Measurements from ENCODE around the gene CDHR1.

CDHR1 gene

GRCh38 chr10:84224411-84225028, 30.2 kb downstream of the CDHR1 start:
- no peak overlapping the region for H3K27ac ChIP-seq
- no peak for TF ChIP-seq CTCF (conservative IDR thresholded peaks at IDR 0.05)

- H3K27ac ChIP-seq: no peak within 1 kb of the TSS
- no peak for TF ChIP-seq CTCF (conservative IDR thresholded peaks at IDR 0.05)
Measured at GRCh38 chr10:84225427-84226173, 31.3 kb downstream of the CDHR1 start, which contains the start of gene LRIT2. Gene LRIT2 (minus strand): TSS chr10:84225544. CDS start chr10:84225520, 24 bp downstream.

- no peak for TF ChIP-seq CTCF (conservative IDR thresholded peaks at IDR 0.05)
- no peak overlapping the region for H3K27ac ChIP-seq
Measured at GRCh38 chr10:84226616-84227015, 32.3 kb downstream of the CDHR1 start.

- TF ChIP-seq CTCF (conservative IDR thresholded peaks at IDR 0.05): no peak
- H3K27ac ChIP-seq: no peak overlapping the region
Measured at GRCh38 chr10:84227810-84228209, 33.5 kb downstream of the CDHR1 start.

GRCh38 chr10:84230359-84230758, 36.0 kb downstream of the CDHR1 start:
- no peak for TF ChIP-seq CTCF (conservative IDR thresholded peaks at IDR 0.05)

GRCh38 chr10:84232376-84232775, 38.0 kb downstream of the CDHR1 start:
- no peak for TF ChIP-seq CTCF (conservative IDR thresholded peaks at IDR 0.05)
- no peak overlapping the region for H3K27ac ChIP-seq

More at GRCh38 chr10:84230359-84230758, 36.0 kb downstream of the CDHR1 start:
- H3K27ac ChIP-seq: no peak overlapping the region

GRCh38 chr10:84233940-84234339, 39.6 kb downstream of the CDHR1 start:
- TF ChIP-seq CTCF (conservative IDR thresholded peaks at IDR 0.05): no peak
- no peak overlapping the region for H3K27ac ChIP-seq

Data from VCaP (cell line).